ENCODE measurements around the gene REX1BD.

Gene REX1BD

DNA sequence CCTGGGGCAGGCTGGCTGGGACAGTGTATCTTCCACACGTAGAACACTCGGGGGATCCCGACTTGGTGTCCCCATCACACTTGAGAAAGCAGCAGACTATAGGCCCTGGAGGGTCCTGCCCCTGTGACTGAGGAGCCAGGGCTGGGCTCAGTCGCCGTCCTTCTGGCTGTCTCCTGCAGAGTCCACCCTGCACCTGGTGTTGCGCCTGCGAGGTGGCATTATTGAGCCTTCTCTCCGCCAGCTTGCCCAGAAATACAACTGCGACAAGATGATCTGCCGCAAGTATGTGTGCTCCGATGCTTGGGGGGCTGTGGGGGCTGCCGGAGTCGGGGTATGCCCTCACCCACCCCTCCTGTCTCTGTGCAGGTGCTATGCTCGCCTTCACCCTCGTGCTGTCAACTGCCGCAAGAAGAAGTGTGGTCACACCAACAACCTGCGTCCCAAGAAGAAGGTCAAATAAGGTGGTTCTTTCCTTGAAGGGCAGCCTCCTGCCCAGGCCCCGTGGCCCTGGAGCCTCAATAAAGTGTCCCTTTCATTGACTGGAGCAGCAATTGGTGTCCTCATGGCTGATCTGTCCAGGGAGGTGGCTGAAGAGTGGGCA lies 13.8 kb upstream of the REX1BD start:
- Histone ChIP-seq H3K27ac (ENCODE audit: low read depth, low read length) (no peak overlapping the region), H3K4me3 (ENCODE audit: low read length) (no peak overlapping the region), H3K36me3 (ENCODE audit: control insufficient read depth, low read length) (peaks cover 59% of the 10 kb centered on the region), H4K20me1 (ENCODE audit: control insufficient read depth, insufficient read depth, low read depth, low read length) (peaks cover 19% of the 10 kb centered on the region), H3K79me2 (ENCODE audit: control insufficient read depth, low read length) (peaks cover 37% of the 10 kb centered on the region), H3K27me3 (ENCODE audit: control insufficient read depth, low read length) (no peaks in the 10 kb centered on the region), H3K9me3 (ENCODE audit: control insufficient read depth, insufficient read depth, low read length) (no peaks in the 10 kb centered on the region), H3F3A (ENCODE audit: control insufficient read depth, insufficient read depth) (peaks cover 47% of the 10 kb centered on the region), H3K4me1 (ENCODE audit: control insufficient read depth, low read length) (peaks cover 20% of the 10 kb centered on the region), H3K9me2 (replicated peaks; ENCODE audit: control insufficient read depth, low read length) (no peaks in the 10 kb centered on the region), H3K4me2 (ENCODE audit: low read length) (no peak overlapping the region)
- no peak for TF ChIP-seq EZH2phosphoT487 (IDR thresholded peaks at IDR 0.05; ENCODE audit: borderline replicate concordance, low read length)
- TF ChIP-seq, protein P1, sequence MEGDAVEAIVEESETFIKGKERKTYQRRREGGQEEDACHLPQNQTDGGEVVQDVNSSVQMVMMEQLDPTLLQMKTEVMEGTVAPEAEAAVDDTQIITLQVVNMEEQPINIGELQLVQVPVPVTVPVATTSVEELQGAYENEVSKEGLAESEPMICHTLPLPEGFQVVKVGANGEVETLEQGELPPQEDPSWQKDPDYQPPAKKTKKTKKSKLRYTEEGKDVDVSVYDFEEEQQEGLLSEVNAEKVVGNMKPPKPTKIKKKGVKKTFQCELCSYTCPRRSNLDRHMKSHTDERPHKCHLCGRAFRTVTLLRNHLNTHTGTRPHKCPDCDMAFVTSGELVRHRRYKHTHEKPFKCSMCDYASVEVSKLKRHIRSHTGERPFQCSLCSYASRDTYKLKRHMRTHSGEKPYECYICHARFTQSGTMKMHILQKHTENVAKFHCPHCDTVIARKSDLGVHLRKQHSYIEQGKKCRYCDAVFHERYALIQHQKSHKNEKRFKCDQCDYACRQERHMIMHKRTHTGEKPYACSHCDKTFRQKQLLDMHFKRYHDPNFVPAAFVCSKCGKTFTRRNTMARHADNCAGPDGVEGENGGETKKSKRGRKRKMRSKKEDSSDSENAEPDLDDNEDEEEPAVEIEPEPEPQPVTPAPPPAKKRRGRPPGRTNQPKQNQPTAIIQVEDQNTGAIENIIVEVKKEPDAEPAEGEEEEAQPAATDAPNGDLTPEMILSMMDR (IDR thresholded peaks at IDR 0.05; ENCODE audit: low read depth, low read length, poor library complexity, severe bottlenecking), result no peak

DNA sequence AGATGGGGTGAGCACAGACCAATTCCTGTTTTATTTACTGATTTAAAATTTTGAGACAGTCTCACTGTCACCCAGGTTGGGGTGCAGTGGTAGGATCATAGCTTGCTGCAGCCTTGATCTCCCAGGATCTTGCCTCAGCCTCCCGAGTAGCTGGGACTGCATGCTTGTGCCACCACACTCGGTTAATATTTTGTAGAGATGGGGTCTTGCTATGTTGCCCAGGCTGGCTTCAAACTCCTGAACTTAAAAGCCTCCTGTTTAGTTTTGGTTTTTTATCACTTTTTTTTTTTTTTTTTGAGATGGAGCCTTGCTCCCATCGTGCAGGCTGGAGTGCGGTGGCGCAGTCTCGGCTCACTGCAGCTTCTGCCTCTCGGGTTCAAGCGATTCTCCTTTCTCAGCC lies 12.2 kb upstream of the REX1BD start:
- TF ChIP-seq EZH2phosphoT487 (IDR thresholded peaks at IDR 0.05; ENCODE audit: borderline replicate concordance, low read length), result no peak
- TF ChIP-seq, protein P1 (IDR thresholded peaks at IDR 0.05; ENCODE audit: low read depth, low read length, poor library complexity, severe bottlenecking), result no peak
- peaks cover 59% of the 10 kb centered on the region for H3K36me3 ChIP-seq (ENCODE audit: control insufficient read depth, low read length)
- no peaks in the 10 kb centered on the region for H3K9me2 ChIP-seq (replicated peaks; ENCODE audit: control insufficient read depth, low read length)
- H3K4me3 ChIP-seq (ENCODE audit: low read length), result no peak overlapping the region
- no peaks in the 10 kb centered on the region for H3K27me3 ChIP-seq (ENCODE audit: control insufficient read depth, low read length)
- peaks cover 13% of the 10 kb centered on the region for H3K4me1 ChIP-seq (ENCODE audit: control insufficient read depth, low read length)
- no peak overlapping the region for H3K27ac ChIP-seq (ENCODE audit: low read depth, low read length)
- H3K4me2 ChIP-seq (ENCODE audit: low read length), result no peak overlapping the region
- peaks cover 42% of the 10 kb centered on the region for H3F3A ChIP-seq (ENCODE audit: control insufficient read depth, insufficient read depth)
- H3K9me3 ChIP-seq (ENCODE audit: control insufficient read depth, insufficient read depth, low read length), result no peaks in the 10 kb centered on the region
- H4K20me1 ChIP-seq (ENCODE audit: control insufficient read depth, insufficient read depth, low read depth, low read length), result peaks cover 19% of the 10 kb centered on the region
- H3K79me2 ChIP-seq (ENCODE audit: control insufficient read depth, low read length), result peaks cover 37% of the 10 kb centered on the region

DNA sequence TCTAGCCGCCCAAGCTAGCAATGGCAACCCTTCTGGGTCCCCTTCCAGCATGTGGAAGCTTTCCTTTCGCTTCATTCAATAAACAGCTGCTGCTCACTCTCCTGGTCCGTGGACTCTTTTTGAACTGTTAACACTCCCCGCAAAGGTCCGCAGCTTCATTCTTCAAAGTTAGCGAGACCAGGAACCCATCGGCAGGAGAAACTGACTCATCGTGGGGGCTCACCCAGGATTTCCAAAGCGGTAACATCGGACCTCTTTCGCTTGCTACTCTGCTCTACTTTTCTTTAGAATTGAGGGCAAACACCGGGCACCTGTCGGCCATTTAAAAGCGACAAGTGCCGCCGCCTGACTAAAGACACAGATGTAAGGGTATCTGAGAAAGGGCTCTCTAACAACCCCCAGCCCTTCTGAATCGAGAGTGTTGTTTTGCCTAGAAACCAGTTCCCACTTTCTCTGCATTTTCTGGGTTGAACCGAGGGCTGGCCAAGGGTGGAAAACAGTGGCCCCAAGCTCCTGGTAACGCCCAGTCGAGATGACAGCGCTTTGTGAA lies 11.2 kb upstream of the REX1BD start:
- peaks cover 52% of the 10 kb centered on the region for H3K36me3 ChIP-seq (ENCODE audit: control insufficient read depth, low read length)

More for the DNA sequence above, 11.2 kb upstream of the REX1BD start:
- no peak overlapping the region for H3K4me3 ChIP-seq (ENCODE audit: low read length)
- H3K4me2 ChIP-seq (ENCODE audit: low read length), result no peak overlapping the region
- no peaks in the 10 kb centered on the region for H3K9me2 ChIP-seq (replicated peaks; ENCODE audit: control insufficient read depth, low read length)
- no peaks in the 10 kb centered on the region for H3K9me3 ChIP-seq (ENCODE audit: control insufficient read depth, insufficient read depth, low read length)
- peaks cover 13% of the 10 kb centered on the region for H3K4me1 ChIP-seq (ENCODE audit: control insufficient read depth, low read length)
- H3K27ac ChIP-seq (ENCODE audit: low read depth, low read length), result no peak overlapping the region
- H3F3A ChIP-seq (ENCODE audit: control insufficient read depth, insufficient read depth), result peaks cover 42% of the 10 kb centered on the region
- H3K79me2 ChIP-seq (ENCODE audit: control insufficient read depth, low read length), result peaks cover 28% of the 10 kb centered on the region
- H3K27me3 ChIP-seq (ENCODE audit: control insufficient read depth, low read length), result no peaks in the 10 kb centered on the region
- H4K20me1 ChIP-seq (ENCODE audit: control insufficient read depth, insufficient read depth, low read depth, low read length), result peaks cover 18% of the 10 kb centered on the region
- TF ChIP-seq, protein P1 (IDR thresholded peaks at IDR 0.05; ENCODE audit: low read depth, low read length, poor library complexity, severe bottlenecking), result no peak
- no peak for TF ChIP-seq EZH2phosphoT487 (IDR thresholded peaks at IDR 0.05; ENCODE audit: borderline replicate concordance, low read length)
